IMR-90 (cell line): ENCODE data around the gene TOMM6.

Source experiments
- BHLHE40 ChIP-seq: fragments of 150-350 bp; IDR thresholded peaks from 2 replicates; pipeline ENCODE4 v1.6.1; 2016; ENCODE audit warnings: mild to moderate bottlenecking, low read depth, low read length
- CTCF ChIP-seq: conservative IDR thresholded peaks from 2 replicates; pipeline ENCODE4 v1.5.1; 2012; ENCODE audit warnings: mild to moderate bottlenecking, low read depth, low read length, improper control_type of control experiment
- FOS ChIP-seq: fragments of 150-350 bp; IDR thresholded peaks from 2 replicates; pipeline ENCODE4 v1.6.1; 2016; ENCODE audit warnings: low read depth, low read length
- MAFK ChIP-seq: IDR thresholded peaks from 2 replicates; pipeline ENCODE4 v1.6.1; 2012; ENCODE audit warnings: low read depth, low read length, improper control_type of control experiment
- POLR2A ChIP-seq: IDR thresholded peaks from 2 replicates; pipeline ENCODE4 v1.6.1; 2012; ENCODE audit warnings: mild to moderate bottlenecking, low read depth, low read length
- RAD21 ChIP-seq: IDR thresholded peaks from 2 replicates; pipeline ENCODE4 v1.6.1; 2012; ENCODE audit warnings: low read length, improper control_type of control experiment
- USF2 ChIP-seq: fragments of 150-350 bp; IDR thresholded peaks from 2 replicates; pipeline ENCODE4 v1.6.1; 2017; ENCODE audit warnings: mild to moderate bottlenecking, antibody characterized with exemption, low read length, low read depth

DNA sequence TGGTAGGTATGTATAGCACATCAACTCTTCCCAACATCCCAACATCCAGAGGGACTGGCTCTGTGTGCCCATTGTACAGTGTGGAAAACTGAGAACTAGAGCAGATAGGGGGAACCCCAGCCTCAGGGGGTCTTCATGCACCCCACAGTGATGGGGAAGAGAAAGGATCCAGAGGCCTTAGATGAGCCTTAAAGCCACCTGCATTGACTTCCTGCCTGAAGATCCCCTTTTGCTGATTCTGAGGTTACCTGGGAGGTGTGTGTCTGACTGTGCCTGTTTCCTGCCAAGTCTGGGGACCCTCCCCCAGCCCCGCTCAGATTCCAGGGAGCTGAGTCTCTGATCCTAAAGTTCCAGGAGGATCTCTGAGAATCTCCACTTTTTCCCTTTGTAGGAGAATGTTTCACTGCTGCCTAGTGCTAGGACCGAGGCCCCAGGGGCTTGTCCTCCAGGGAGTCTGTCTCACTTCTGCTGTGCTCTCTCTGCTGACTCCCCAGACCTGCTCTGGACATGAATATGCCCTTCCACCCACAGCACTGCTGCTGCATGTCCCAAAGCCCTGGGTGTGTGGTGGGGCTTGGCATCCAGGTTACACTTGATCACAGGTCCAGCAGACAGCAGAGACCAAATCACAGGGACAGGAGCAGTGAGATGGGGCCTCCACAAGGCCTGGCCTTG lies 27.5 kb upstream of the TOMM6 start:
- TF ChIP-seq POLR2A: no peak
- TF ChIP-seq CTCF: no peak
- no peak for TF ChIP-seq BHLHE40
- no peak for TF ChIP-seq FOS
- TF ChIP-seq USF2: no peak
- no peak for TF ChIP-seq MAFK
- TF ChIP-seq RAD21: no peak
